ENCODE data around the gene DCT. TPM values are rescaled to one million over a fixed set of nuclear protein-coding genes. Genes with fewer than 3 reads are reported as not detected.
"Not testable (repeated sequence)": the region's sequence is repeated elsewhere in the genome, so short reads cannot be mapped to it uniquely, and the experiment has no call there.

The DCT gene
- total RNA-seq (2021) (not detected in 2 replicates), Bru-seq, nascent RNA (not detected), BruChase-seq, experiment 1, labeled RNA remaining after a 2-hour chase (percentile 6 among the genes with signal in this experiment), BruChase-seq, experiment 2, labeled RNA remaining after a 6-hour chase (percentile 8 among the genes with signal in this experiment)
- long read RNA-seq = 0 reads

- H3K4me3 ChIP-seq = no peak within 1 kb of the TSS
- no peaks in the 10 kb centered on the region for H3K9me3 ChIP-seq (ENCODE audit: insufficient read depth, low read depth)
- no peak for DNase-seq
- H2AFZ ChIP-seq = no peak within 1 kb of the TSS
- CTCF ChIA-PET = no interaction called here
- no peak within 1 kb of the TSS for H3K4me2 ChIP-seq
- no peaks in the 10 kb centered on the region for H3K9me2 ChIP-seq (ENCODE audit: insufficient read depth)
- no TSS peak for BruUV-seq (replicated peaks)
- H3K36me3 ChIP-seq (ENCODE audit: low read depth) = no peaks in the 10 kb centered on the region
- H3K27ac ChIP-seq = no peak within 1 kb of the TSS
- H3F3A ChIP-seq (ENCODE audit: insufficient read depth, low read depth) = no peaks in the 10 kb centered on the region
- intact Hi-C loops (cut with micrococcal nuclease; ENCODE audit: unreplicated experiment) = no loop called here
- H3K4me1 ChIP-seq (replicated peaks; ENCODE audit: insufficient read depth) = no peaks in the 10 kb centered on the region
- TF ChIP-seq, protein P1, sequence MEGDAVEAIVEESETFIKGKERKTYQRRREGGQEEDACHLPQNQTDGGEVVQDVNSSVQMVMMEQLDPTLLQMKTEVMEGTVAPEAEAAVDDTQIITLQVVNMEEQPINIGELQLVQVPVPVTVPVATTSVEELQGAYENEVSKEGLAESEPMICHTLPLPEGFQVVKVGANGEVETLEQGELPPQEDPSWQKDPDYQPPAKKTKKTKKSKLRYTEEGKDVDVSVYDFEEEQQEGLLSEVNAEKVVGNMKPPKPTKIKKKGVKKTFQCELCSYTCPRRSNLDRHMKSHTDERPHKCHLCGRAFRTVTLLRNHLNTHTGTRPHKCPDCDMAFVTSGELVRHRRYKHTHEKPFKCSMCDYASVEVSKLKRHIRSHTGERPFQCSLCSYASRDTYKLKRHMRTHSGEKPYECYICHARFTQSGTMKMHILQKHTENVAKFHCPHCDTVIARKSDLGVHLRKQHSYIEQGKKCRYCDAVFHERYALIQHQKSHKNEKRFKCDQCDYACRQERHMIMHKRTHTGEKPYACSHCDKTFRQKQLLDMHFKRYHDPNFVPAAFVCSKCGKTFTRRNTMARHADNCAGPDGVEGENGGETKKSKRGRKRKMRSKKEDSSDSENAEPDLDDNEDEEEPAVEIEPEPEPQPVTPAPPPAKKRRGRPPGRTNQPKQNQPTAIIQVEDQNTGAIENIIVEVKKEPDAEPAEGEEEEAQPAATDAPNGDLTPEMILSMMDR (conservative IDR thresholded peaks at IDR 0.05) = no peak
- no peak for TF ChIP-seq EZH2 (IDR thresholded peaks at IDR 0.05; ENCODE audit: low read depth)
- H3K27me3 ChIP-seq (ENCODE audit: insufficient read depth, low read depth) = peaks cover 16% of the 10 kb centered on the region
- POLR2A ChIA-PET (ENCODE audit: unreplicated experiment) = no interaction called here
- no peaks in the 10 kb centered on the region for H4K20me1 ChIP-seq (ENCODE audit: insufficient read depth)
- H3K79me2 ChIP-seq (ENCODE audit: low read depth) = no peaks in the 10 kb centered on the region
Observed at GRCh38 chr13:94479616-94480015, at the start of gene DCT. DCT (minus strand) TSS chr13:94479682; CDS start chr13:94479255, 427 bp downstream.

DNA sequence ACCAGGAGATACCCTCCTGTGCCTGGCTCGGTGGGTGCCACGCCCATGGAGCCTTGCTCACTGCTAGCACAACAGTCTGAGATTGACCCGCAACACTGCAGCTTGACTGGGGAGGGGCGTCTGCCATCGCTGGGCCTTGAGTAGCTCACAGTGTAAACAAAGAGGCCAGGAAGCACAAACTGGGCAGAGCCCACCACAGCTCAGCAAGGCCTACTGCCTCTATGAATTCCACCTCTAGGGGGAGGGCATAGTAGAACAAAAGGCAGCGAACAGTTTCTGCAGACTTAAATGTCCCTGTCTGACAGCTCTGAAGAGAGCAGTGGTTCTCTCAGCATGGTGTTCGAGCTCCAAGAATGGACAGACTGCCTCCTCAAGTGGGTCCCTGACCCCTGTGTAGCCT lies 47.5 kb upstream of the DCT start:
- peaks cover 31% of the 10 kb centered on the region for H3K27me3 ChIP-seq (ENCODE audit: insufficient read depth, low read depth)
- DNase-seq; POLR2A ChIA-PET (ENCODE audit: unreplicated experiment); H3K36me3 ChIP-seq (ENCODE audit: low read depth); H3K4me3 ChIP-seq; H4K20me1 ChIP-seq (ENCODE audit: insufficient read depth); H3F3A ChIP-seq (ENCODE audit: insufficient read depth, low read depth); CTCF ChIA-PET; BruUV-seq (replicated peaks); intact Hi-C loops (cut with micrococcal nuclease; ENCODE audit: unreplicated experiment); H2AFZ ChIP-seq; H3K4me1 ChIP-seq (replicated peaks; ENCODE audit: insufficient read depth); H3K9me2 ChIP-seq (ENCODE audit: insufficient read depth); H3K79me2 ChIP-seq (ENCODE audit: low read depth); H3K27ac ChIP-seq; H3K9me3 ChIP-seq (ENCODE audit: insufficient read depth, low read depth); H3K4me2 ChIP-seq: not testable (repeated sequence)

GRCh38 chr13:94525781-94526180 lies 46.3 kb upstream of the DCT start:
- POLR2A ChIA-PET (ENCODE audit: unreplicated experiment) = no interaction called here
- no peaks in the 10 kb centered on the region for H3F3A ChIP-seq (ENCODE audit: insufficient read depth, low read depth)
- CTCF ChIA-PET = no interaction called here
- H4K20me1 ChIP-seq (ENCODE audit: insufficient read depth) = no peaks in the 10 kb centered on the region
- H3K79me2 ChIP-seq (ENCODE audit: low read depth) = no peaks in the 10 kb centered on the region
- H3K4me1 ChIP-seq (replicated peaks; ENCODE audit: insufficient read depth) = no peaks in the 10 kb centered on the region
- TF ChIP-seq, protein P1 (conservative IDR thresholded peaks at IDR 0.05) = no peak
- TF ChIP-seq EZH2 (IDR thresholded peaks at IDR 0.05; ENCODE audit: low read depth) = no peak
- H3K4me3 ChIP-seq = no peak overlapping the region
- no peak overlapping the region for H2AFZ ChIP-seq
- no peak overlapping the region for H3K27ac ChIP-seq
- intact Hi-C loops (cut with micrococcal nuclease; ENCODE audit: unreplicated experiment) = no loop called here
- H3K9me2 ChIP-seq (ENCODE audit: insufficient read depth) = no peaks in the 10 kb centered on the region
- no peaks in the 10 kb centered on the region for H3K36me3 ChIP-seq (ENCODE audit: low read depth)
- H3K9me3 ChIP-seq (ENCODE audit: insufficient read depth, low read depth) = no peaks in the 10 kb centered on the region
- peaks cover 31% of the 10 kb centered on the region for H3K27me3 ChIP-seq (ENCODE audit: insufficient read depth, low read depth)
- BruUV-seq (replicated peaks) = no TSS peak
- DNase-seq = no peak
- no peak overlapping the region for H3K4me2 ChIP-seq

GRCh38 chr13:94524407-94524806 lies 44.9 kb upstream of the DCT start:
- ChIA-PET CTCF (no interaction called here), POLR2A (ENCODE audit: unreplicated experiment) (no interaction called here)
- no peak overlapping the region for H3K27ac ChIP-seq
- no peak overlapping the region for H2AFZ ChIP-seq
- H3K27me3 ChIP-seq (ENCODE audit: insufficient read depth, low read depth) = peaks cover 31% of the 10 kb centered on the region
- no peaks in the 10 kb centered on the region for H3K36me3 ChIP-seq (ENCODE audit: low read depth)
- intact Hi-C loops (cut with micrococcal nuclease; ENCODE audit: unreplicated experiment) = no loop called here
- TF ChIP-seq, protein P1 (conservative IDR thresholded peaks at IDR 0.05) = no peak
- TF ChIP-seq EZH2 (IDR thresholded peaks at IDR 0.05; ENCODE audit: low read depth) = no peak
- H3K79me2 ChIP-seq (ENCODE audit: low read depth) = no peaks in the 10 kb centered on the region
- no TSS peak for BruUV-seq (replicated peaks)
- H3K9me3 ChIP-seq (ENCODE audit: insufficient read depth, low read depth) = no peaks in the 10 kb centered on the region
- no peaks in the 10 kb centered on the region for H4K20me1 ChIP-seq (ENCODE audit: insufficient read depth)
- H3K4me1 ChIP-seq (replicated peaks; ENCODE audit: insufficient read depth) = no peaks in the 10 kb centered on the region
- H3K4me2 ChIP-seq = no peak overlapping the region
- no peak for DNase-seq
- no peak overlapping the region for H3K4me3 ChIP-seq
- 0 out of 2 replicates have a peak, but pooled peaks cover 3% of the 10 kb centered on the region for H3K9me2 ChIP-seq (ENCODE audit: insufficient read depth)
- H3F3A ChIP-seq (ENCODE audit: insufficient read depth, low read depth) = no peaks in the 10 kb centered on the region
